Panc1 (cell line): Measurements from ENCODE around the gene CLCN7.

Experiments used
- POLR2AphosphoS5 ChIP-seq: IDR thresholded peaks from 2 replicates; pipeline ENCODE4 v1.6.1; 2012; ENCODE audit warnings: mild to moderate bottlenecking, low read depth, low read length, moderate library complexity
- SIN3A ChIP-seq: IDR thresholded peaks from 2 replicates; pipeline ENCODE4 v1.6.1; 2012; ENCODE audit warnings: low read depth, mild to moderate bottlenecking, low read length, moderate library complexity, borderline replicate concordance; ENCODE audit not compliant: insufficient read depth
- TCF7L2 ChIP-seq: IDR thresholded peaks from 2 replicates; pipeline ENCODE4 v1.6.1; 2011; ENCODE audit warnings: mild to moderate bottlenecking, low read depth, low read length, inconsistent platforms
- TF ChIP-seq, protein P1 (sequence below): fragments of 450-650 bp; IDR thresholded peaks from 2 replicates; pipeline ENCODE4 v1.5.1; 2017; ENCODE audit warnings: mild to moderate bottlenecking
- TF ChIP-seq, protein P2 (sequence below), 2 experiments: IDR thresholded peaks; 2 replicates each; pipeline ENCODE4 v1.6.1; 2011 to 2012; ENCODE audit warnings: low read depth in 2 of 2, control low read depth in 1 of 2, low read length in 1 of 2, mild to moderate bottlenecking in 1 of 2, moderate library complexity in 1 of 2; ENCODE audit not compliant: insufficient read depth in 1 of 2

DNA sequence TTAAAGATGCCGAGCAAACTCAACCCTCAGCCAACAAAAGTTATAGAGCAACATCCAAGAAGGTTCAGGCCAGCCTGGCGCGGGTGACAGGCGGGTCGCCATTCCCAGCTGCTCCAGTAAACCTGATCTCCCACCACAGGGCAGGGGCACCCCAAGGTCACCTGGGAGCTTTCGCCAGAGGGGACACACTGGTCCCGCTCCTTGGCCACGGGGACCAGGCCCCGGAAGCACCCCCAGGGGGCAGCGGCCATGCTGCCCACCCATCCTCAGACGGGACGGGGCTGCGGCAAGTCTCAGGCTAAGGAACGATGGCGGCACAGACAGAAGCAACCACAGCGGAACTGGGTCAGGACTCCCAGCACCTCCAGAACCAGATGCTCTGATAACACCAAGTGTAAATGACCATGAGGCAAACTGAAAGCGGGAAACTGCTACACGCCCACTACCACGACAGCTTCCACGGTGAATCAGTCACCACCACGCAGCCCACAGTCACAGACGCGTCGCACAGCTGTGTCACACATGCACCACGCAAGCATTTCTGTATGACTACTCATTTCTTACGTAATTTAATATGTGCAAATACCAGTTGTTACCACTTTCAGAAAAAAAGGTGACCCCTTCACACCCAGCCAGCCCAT lies 16.4 kb downstream of the CLCN7 start:
- TF ChIP-seq, protein P1, sequence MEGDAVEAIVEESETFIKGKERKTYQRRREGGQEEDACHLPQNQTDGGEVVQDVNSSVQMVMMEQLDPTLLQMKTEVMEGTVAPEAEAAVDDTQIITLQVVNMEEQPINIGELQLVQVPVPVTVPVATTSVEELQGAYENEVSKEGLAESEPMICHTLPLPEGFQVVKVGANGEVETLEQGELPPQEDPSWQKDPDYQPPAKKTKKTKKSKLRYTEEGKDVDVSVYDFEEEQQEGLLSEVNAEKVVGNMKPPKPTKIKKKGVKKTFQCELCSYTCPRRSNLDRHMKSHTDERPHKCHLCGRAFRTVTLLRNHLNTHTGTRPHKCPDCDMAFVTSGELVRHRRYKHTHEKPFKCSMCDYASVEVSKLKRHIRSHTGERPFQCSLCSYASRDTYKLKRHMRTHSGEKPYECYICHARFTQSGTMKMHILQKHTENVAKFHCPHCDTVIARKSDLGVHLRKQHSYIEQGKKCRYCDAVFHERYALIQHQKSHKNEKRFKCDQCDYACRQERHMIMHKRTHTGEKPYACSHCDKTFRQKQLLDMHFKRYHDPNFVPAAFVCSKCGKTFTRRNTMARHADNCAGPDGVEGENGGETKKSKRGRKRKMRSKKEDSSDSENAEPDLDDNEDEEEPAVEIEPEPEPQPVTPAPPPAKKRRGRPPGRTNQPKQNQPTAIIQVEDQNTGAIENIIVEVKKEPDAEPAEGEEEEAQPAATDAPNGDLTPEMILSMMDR, result no peak
- TF ChIP-seq, protein P2, sequence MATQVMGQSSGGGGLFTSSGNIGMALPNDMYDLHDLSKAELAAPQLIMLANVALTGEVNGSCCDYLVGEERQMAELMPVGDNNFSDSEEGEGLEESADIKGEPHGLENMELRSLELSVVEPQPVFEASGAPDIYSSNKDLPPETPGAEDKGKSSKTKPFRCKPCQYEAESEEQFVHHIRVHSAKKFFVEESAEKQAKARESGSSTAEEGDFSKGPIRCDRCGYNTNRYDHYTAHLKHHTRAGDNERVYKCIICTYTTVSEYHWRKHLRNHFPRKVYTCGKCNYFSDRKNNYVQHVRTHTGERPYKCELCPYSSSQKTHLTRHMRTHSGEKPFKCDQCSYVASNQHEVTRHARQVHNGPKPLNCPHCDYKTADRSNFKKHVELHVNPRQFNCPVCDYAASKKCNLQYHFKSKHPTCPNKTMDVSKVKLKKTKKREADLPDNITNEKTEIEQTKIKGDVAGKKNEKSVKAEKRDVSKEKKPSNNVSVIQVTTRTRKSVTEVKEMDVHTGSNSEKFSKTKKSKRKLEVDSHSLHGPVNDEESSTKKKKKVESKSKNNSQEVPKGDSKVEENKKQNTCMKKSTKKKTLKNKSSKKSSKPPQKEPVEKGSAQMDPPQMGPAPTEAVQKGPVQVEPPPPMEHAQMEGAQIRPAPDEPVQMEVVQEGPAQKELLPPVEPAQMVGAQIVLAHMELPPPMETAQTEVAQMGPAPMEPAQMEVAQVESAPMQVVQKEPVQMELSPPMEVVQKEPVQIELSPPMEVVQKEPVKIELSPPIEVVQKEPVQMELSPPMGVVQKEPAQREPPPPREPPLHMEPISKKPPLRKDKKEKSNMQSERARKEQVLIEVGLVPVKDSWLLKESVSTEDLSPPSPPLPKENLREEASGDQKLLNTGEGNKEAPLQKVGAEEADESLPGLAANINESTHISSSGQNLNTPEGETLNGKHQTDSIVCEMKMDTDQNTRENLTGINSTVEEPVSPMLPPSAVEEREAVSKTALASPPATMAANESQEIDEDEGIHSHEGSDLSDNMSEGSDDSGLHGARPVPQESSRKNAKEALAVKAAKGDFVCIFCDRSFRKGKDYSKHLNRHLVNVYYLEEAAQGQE (IDR thresholded peaks at IDR 0.05; ENCODE audit: insufficient read depth in 1 of 2, low read depth in 2 of 2, low read length in 1 of 2), result no peak
- TF ChIP-seq SIN3A, result no peak
- TF ChIP-seq TCF7L2, result no peak
- no peak for TF ChIP-seq POLR2AphosphoS5
